HL-60 (cell line): ENCODE data around the gene CNDP1.

Experiments
- DNase-seq, 2 experiments: peaks; one replicate each; pipeline ENCODE4 v3.0.0-alpha.2; 2010 to 2020; ENCODE audit warnings: low read depth in 1 of 2, low spot score in 1 of 2
- H3K27ac ChIP-seq: fragments of 250-450 bp; sonication (Bioruptor Pico); replicated peaks from 2 replicates; pipeline ENCODE4 v1.5.1; 2020; ENCODE audit warnings: mild to moderate bottlenecking, moderate library complexity
- H3K27me3 ChIP-seq: fragments of 250-450 bp; sonication (Bioruptor Pico); 2 replicates; pipeline ENCODE4 v1.5.1; 2021; ENCODE audit warnings: mild to moderate bottlenecking, moderate library complexity; ENCODE audit not compliant: insufficient read depth, poor library complexity, severe bottlenecking
- H3K4me3 ChIP-seq: replicated peaks from 2 replicates; pipeline ENCODE4 v1.5.1; 2011; ENCODE audit warnings: mild to moderate bottlenecking, control low read depth, low read length; ENCODE audit not compliant: insufficient read depth
- GABPA ChIP-seq: IDR thresholded peaks from 2 replicates; pipeline ENCODE4 v1.6.1; 2012; ENCODE audit warnings: low read depth
- POLR2AphosphoS5 ChIP-seq: IDR thresholded peaks from 2 replicates; pipeline ENCODE4 v1.6.1; 2012; ENCODE audit warnings: low read depth
- SPI1 ChIP-seq: IDR thresholded peaks from 2 replicates; pipeline ENCODE4 v1.6.1; 2012; ENCODE audit warnings: low read depth, mild to moderate bottlenecking, borderline replicate concordance
- TF ChIP-seq, protein P1 (sequence below): IDR thresholded peaks from one replicate; pipeline ENCODE4 v1.5.1; 2011; ENCODE audit warnings: low read length, control low read depth, inconsistent platforms; ENCODE audit not compliant: insufficient read depth
- TF ChIP-seq, protein P2 (sequence below): IDR thresholded peaks from 2 replicates; pipeline ENCODE4 v1.6.1; 2012; ENCODE audit warnings: low read depth; ENCODE audit not compliant: insufficient replicate concordance

CNDP1 gene

DNA sequence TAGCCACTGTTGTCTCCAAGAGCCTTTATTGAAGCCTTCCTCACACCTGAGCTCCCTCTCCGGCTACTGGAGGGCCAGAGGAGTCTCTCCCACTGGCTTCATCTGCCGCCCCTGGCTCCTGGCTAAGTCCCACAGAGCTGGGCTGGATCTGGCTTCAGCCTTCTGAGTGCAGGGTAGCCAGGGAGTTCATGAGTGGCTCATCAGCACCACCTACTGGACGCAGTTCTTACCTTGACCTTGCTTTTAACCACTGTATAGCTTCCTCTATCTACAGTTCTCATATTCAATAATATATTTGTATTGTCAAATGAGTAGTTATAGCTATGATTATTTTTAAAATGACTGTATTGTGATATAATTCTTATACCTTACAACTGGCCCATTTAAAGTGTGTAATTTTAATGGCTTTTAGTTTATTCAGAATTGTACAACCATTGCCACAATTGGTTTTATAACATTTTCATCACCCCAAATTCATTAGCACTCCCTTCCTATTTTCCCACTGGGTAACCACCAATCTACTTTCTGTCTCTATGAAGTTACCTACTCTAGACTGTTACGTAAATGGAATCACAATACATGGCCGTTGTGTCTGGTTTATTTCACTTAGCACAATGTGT is 17.7 kb downstream of the CNDP1 start:
- Histone ChIP-seq H3K27me3 (no peaks in the 10 kb centered on the region), H3K27ac (no peak overlapping the region), H3K4me3 (no peak overlapping the region)
- TF ChIP-seq, protein P1, sequence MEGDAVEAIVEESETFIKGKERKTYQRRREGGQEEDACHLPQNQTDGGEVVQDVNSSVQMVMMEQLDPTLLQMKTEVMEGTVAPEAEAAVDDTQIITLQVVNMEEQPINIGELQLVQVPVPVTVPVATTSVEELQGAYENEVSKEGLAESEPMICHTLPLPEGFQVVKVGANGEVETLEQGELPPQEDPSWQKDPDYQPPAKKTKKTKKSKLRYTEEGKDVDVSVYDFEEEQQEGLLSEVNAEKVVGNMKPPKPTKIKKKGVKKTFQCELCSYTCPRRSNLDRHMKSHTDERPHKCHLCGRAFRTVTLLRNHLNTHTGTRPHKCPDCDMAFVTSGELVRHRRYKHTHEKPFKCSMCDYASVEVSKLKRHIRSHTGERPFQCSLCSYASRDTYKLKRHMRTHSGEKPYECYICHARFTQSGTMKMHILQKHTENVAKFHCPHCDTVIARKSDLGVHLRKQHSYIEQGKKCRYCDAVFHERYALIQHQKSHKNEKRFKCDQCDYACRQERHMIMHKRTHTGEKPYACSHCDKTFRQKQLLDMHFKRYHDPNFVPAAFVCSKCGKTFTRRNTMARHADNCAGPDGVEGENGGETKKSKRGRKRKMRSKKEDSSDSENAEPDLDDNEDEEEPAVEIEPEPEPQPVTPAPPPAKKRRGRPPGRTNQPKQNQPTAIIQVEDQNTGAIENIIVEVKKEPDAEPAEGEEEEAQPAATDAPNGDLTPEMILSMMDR = peak; percentile 84
- no peak for TF ChIP-seq GABPA
- DNase-seq = peak; percentile 61 to 86

DNA sequence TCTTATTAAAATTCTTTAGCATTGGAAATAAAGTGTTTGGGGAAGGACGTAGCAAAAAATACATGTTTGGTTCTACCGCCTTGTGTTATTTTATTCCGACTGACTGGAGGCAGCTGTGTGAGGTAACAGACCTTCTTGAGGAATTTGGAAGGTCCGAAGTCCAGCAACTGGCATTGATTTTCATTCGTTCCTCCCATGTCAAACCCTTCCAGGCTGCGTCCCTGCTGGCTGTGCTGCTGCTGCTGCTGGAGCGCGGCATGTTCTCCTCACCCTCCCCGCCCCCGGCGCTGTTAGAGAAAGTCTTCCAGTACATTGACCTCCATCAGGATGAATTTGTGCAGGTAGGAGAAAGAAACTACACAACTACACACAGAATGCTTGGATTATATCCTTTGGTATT is 21.8 kb downstream of the CNDP1 start:
- Histone ChIP-seq H3K27ac (no peak overlapping the region), H3K27me3 (peaks cover 3% of the 10 kb centered on the region), H3K4me3 (no peak overlapping the region)
- no peak for DNase-seq
- TF ChIP-seq, protein P2, sequence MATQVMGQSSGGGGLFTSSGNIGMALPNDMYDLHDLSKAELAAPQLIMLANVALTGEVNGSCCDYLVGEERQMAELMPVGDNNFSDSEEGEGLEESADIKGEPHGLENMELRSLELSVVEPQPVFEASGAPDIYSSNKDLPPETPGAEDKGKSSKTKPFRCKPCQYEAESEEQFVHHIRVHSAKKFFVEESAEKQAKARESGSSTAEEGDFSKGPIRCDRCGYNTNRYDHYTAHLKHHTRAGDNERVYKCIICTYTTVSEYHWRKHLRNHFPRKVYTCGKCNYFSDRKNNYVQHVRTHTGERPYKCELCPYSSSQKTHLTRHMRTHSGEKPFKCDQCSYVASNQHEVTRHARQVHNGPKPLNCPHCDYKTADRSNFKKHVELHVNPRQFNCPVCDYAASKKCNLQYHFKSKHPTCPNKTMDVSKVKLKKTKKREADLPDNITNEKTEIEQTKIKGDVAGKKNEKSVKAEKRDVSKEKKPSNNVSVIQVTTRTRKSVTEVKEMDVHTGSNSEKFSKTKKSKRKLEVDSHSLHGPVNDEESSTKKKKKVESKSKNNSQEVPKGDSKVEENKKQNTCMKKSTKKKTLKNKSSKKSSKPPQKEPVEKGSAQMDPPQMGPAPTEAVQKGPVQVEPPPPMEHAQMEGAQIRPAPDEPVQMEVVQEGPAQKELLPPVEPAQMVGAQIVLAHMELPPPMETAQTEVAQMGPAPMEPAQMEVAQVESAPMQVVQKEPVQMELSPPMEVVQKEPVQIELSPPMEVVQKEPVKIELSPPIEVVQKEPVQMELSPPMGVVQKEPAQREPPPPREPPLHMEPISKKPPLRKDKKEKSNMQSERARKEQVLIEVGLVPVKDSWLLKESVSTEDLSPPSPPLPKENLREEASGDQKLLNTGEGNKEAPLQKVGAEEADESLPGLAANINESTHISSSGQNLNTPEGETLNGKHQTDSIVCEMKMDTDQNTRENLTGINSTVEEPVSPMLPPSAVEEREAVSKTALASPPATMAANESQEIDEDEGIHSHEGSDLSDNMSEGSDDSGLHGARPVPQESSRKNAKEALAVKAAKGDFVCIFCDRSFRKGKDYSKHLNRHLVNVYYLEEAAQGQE = no peak
- no peak for TF ChIP-seq POLR2AphosphoS5
- no peak for TF ChIP-seq GABPA
- TF ChIP-seq, protein P1 = no peak
- TF ChIP-seq SPI1 = no peak

DNA sequence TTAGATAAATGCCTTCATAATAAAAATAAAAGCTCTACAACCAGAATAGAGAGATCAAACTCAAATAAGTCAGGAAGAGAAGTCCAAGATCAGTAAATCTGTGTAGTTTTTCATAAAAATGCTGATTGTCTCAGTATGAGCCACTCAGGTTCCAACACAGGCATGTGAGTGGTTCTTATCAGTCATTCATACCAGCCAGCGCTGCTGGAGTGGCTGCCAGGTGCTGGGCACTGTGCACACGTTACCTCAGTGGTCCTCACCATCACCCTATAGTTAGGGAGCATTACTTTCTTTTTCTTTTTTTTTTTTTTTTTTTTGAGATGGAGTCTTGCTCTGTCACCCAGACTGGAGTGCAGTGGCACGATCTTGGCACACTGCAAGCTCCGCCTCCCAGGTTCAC is 23.8 kb downstream of the CNDP1 start:
- Histone ChIP-seq H3K27me3 (peaks cover 3% of the 10 kb centered on the region), H3K27ac (no peak overlapping the region), H3K4me3 (no peak overlapping the region)
- no peak for TF ChIP-seq GABPA
- no peak for TF ChIP-seq SPI1
- TF ChIP-seq, protein P2 = no peak
- TF ChIP-seq POLR2AphosphoS5 = no peak
- TF ChIP-seq, protein P1 = no peak
- DNase-seq = no peak

DNA sequence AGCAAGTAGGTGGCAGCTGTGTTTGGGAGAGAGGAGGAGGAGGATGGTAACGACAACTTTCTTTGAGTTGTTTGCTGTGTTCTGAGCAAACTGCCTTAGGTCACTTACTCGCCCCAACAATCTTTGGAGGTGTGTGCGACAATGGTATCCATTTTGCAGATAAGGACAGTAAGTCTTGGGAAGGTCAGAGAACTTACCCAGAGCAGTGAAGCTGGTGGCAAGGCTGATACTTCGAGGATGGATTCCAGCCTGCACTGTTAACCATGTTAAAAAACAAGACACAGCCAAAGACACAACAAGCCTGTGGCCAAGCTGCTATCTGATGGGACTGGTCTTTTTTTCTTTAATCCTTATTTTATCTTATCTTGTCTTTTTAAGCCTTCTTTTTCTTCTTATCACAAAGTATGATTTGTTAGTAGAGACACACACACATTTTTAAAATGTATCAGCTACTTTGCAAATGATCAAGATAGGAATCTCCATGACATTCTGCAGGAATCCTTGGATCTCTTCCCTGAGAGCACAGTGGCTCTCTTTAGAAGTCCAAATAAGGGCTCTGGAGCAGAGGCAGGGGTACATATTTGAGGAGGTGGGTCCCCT is 27.9 kb downstream of the CNDP1 start:
- DNase-seq = no peak
- peaks cover 3% of the 10 kb centered on the region for H3K27me3 ChIP-seq
- H3K27ac ChIP-seq = no peak overlapping the region

More for the DNA sequence above, 27.9 kb downstream of the CNDP1 start:
- no peak overlapping the region for H3K4me3 ChIP-seq
- no peak for TF ChIP-seq SPI1
- no peak for TF ChIP-seq POLR2AphosphoS5
- TF ChIP-seq, protein P1 = no peak
- TF ChIP-seq, protein P2 = no peak
- TF ChIP-seq GABPA = no peak
